IMR-90 (cell line): Measurements from ENCODE around the gene ARGLU1.

Experiments used
- BHLHE40 ChIP-seq: fragments of 150-350 bp; IDR thresholded peaks from 2 replicates; pipeline ENCODE4 v1.6.1; 2016; ENCODE audit warnings: mild to moderate bottlenecking, low read depth, low read length
- CEBPB ChIP-seq: IDR thresholded peaks from 2 replicates; pipeline ENCODE4 v1.6.1; 2012; ENCODE audit warnings: low read depth, low read length, improper control_type of control experiment
- CHD1 ChIP-seq: IDR thresholded peaks from 2 replicates; pipeline ENCODE4 v1.6.1; 2012; ENCODE audit warnings: low read depth, low read length, improper control_type of control experiment
- CTCF ChIP-seq: conservative IDR thresholded peaks from 2 replicates; pipeline ENCODE4 v1.5.1; 2012; ENCODE audit warnings: mild to moderate bottlenecking, low read depth, low read length, improper control_type of control experiment
- ELK1 ChIP-seq: fragments of 150-350 bp; IDR thresholded peaks from 2 replicates; pipeline ENCODE4 v1.6.1; 2016; ENCODE audit warnings: low read depth, mild to moderate bottlenecking, low read length, moderate library complexity, borderline replicate concordance
- MAFK ChIP-seq: IDR thresholded peaks from 2 replicates; pipeline ENCODE4 v1.6.1; 2012; ENCODE audit warnings: low read depth, low read length, improper control_type of control experiment
- MAZ ChIP-seq: IDR thresholded peaks from 2 replicates; pipeline ENCODE4 v1.6.1; 2012; ENCODE audit warnings: low read depth, mild to moderate bottlenecking, low read length, improper control_type of control experiment, moderate library complexity, borderline replicate concordance
- POLR2A ChIP-seq: IDR thresholded peaks from 2 replicates; pipeline ENCODE4 v1.6.1; 2012; ENCODE audit warnings: mild to moderate bottlenecking, low read depth, low read length
- RAD21 ChIP-seq: IDR thresholded peaks from 2 replicates; pipeline ENCODE4 v1.6.1; 2012; ENCODE audit warnings: low read length, improper control_type of control experiment
- USF2 ChIP-seq: fragments of 150-350 bp; IDR thresholded peaks from 2 replicates; pipeline ENCODE4 v1.6.1; 2017; ENCODE audit warnings: mild to moderate bottlenecking, antibody characterized with exemption, low read length, low read depth

- TF ChIP-seq CTCF (no peak), BHLHE40 (no peak), MAFK (no peak), POLR2A (no peak), MAZ (no peak), CEBPB (no peak), CHD1 (no peak), USF2 (no peak), ELK1 (no peak), RAD21 (no peak)
These were observed 9.4 kb downstream of the ARGLU1 start for GRCh38 chr13:106558527-106558926.
